ENCODE results near the gene GPR142. TPM values are rescaled to one million over a fixed set of nuclear protein-coding genes. Genes with fewer than 3 reads are reported as not detected.

GPR142 gene
- total and polyA plus RNA-seq, 4 donors = 0.05 to 0.08 TPM; not detected in 2

DNA sequence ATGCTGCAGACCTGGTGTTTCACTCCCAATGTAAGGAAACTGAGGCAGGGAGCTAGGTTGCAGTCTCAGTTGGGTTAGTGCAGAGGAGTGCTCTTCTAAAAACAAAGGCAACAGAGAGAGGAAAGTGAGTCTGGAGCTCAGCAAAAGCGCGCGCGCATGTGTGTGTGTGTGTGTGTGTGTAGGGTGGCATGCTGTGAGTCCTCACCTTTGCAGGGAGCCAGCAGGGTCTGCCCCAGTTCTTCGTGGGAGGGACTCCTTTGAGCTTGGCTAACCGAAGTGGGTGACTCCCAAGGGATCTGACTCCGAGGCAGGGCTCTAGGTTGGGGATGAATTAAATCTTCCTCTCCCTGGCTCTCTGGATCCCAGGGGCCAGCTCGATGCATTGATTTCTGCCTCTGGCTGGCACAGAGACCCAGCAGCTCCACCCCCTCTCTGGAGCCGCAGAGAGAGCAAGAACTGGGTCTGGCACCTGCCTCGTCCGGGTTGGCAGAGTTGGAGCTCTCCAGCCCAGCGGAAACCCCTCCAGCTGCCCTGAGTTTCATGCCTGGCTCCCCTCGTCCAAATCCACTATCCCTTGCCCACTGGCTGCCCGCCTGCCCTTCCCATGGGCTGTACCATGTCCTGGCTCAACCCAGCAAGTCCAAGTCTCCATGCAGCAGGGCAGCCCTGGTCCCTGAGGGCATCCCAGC, 4.4 kb upstream of the GPR142 start:
- no peak overlapping the region for H3K27ac ChIP-seq (ENCODE audit: low read depth in 1 of 2, low read length in 2 of 2)
- H3K4me1 ChIP-seq (ENCODE audit: control insufficient read depth in 4 of 4, insufficient read depth in 4 of 4, low read length in 3 of 4) = no peaks in the 10 kb centered on the region
- H3K9me3 ChIP-seq (ENCODE audit: control insufficient read depth in 4 of 4, low read length in 3 of 4) = no peaks in the 10 kb centered on the region
- no peak overlapping the region for H3K9ac ChIP-seq (ENCODE audit: low read depth in 1 of 2, low read length in 2 of 2)
- H3K4me3 ChIP-seq (ENCODE audit: low read depth in 1 of 3, low read length in 3 of 3) = no peak overlapping the region
- WGBS = 56% methylated on average over 14 of the region's 14 CpGs
- TF ChIP-seq ZBTB33 (IDR thresholded peaks at IDR 0.05) (no peak), HNF4A (conservative IDR thresholded peaks at IDR 0.05) (no peak), TAF1 (conservative IDR thresholded peaks at IDR 0.05) (no peak), RXRA (IDR thresholded peaks at IDR 0.05) (no peak), YY1 (IDR thresholded peaks at IDR 0.05) (no peak), FOXA2 (IDR thresholded peaks at IDR 0.05) (no peak), JUND (IDR thresholded peaks at IDR 0.05) (no peak), FOXA1 (IDR thresholded peaks at IDR 0.05) (no peak), SP1 (IDR thresholded peaks at IDR 0.05) (no peak), GABPA (IDR thresholded peaks at IDR 0.05 in 1 of 2, conservative IDR thresholded peaks at IDR 0.05 in 1 of 2) (no peak), REST (IDR thresholded peaks at IDR 0.05) (no peak)
- TF ChIP-seq, protein P1, sequence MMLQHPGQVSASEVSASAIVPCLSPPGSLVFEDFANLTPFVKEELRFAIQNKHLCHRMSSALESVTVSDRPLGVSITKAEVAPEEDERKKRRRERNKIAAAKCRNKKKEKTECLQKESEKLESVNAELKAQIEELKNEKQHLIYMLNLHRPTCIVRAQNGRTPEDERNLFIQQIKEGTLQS (IDR thresholded peaks at IDR 0.05) = no peak
- no peaks in the 10 kb centered on the region for H3K36me3 ChIP-seq (ENCODE audit: control insufficient read depth in 4 of 4, insufficient read depth in 3 of 4, low read depth in 1 of 4, low read length in 3 of 4)
- no peak for DNase-seq (ENCODE audit: low spot score)
- H3K27me3 ChIP-seq (ENCODE audit: control insufficient read depth in 4 of 4, insufficient read depth in 4 of 4, low read length in 3 of 4) = peaks cover 0 to 4% (median under 1%) of the 10 kb centered on the region in 4 donors

DNA sequence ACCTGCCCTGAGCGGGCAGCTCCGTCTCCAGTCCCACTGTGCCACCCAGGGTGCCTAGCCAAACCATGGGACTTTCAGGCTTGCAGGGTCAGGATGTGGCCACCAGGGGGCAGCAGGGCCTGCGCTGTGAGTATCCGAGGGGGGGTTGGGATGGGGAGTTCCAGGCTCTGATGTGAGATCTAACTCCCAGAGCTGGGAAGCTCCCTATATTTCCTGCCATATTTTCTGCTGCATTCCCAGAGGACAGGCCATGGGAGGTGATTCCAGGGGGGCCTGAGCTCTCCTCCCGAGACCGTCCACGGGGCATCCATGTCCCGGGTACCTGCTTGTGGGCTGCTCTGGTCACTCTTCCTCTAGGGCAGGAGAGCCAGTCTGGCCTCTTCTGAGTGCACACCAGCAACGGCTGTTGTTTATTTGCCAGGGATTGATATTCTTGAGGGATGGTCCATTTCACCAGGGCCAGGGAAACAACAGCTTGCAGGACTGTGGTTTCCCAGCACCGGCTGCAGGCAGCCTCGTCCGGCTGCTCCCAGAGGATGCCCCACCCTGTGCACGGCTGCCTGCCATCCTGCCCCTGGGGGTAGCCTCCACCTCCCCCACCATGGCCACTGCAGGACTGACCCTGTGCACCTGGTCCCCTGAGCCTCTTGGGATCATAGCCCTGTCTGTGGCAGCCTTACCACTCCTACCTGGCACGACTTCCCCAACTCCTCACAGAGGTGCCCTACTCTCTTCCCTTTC, 1.2 kb downstream of the GPR142 start:
- no peaks in the 10 kb centered on the region for H3K9me3 ChIP-seq (ENCODE audit: control insufficient read depth in 4 of 4, low read length in 3 of 4)
- H3K27me3 ChIP-seq (ENCODE audit: control insufficient read depth in 4 of 4, insufficient read depth in 4 of 4, low read length in 3 of 4) = no peaks in the 10 kb centered on the region
- peak; percentile 95 for TF ChIP-seq CTCF (IDR thresholded peaks at IDR 0.05; ENCODE audit: low read depth, low read length, missing input control)
- TF ChIP-seq GABPA (IDR thresholded peaks at IDR 0.05 in 1 of 2, conservative IDR thresholded peaks at IDR 0.05 in 1 of 2) = no peak
- TF ChIP-seq RXRA (IDR thresholded peaks at IDR 0.05) = no peak
- TF ChIP-seq, protein P1 (IDR thresholded peaks at IDR 0.05) = no peak
- no peak for TF ChIP-seq FOXA1 (IDR thresholded peaks at IDR 0.05)
- TF ChIP-seq RAD21 (IDR thresholded peaks at IDR 0.05) = peak; percentile 92 to 94
- no peak overlapping the region for H3K9ac ChIP-seq (ENCODE audit: low read depth in 1 of 2, low read length in 2 of 2)
- H3K36me3 ChIP-seq (ENCODE audit: control insufficient read depth in 4 of 4, insufficient read depth in 3 of 4, low read depth in 1 of 4, low read length in 3 of 4) = no peaks in the 10 kb centered on the region
- H3K27ac ChIP-seq (ENCODE audit: low read depth in 1 of 2, low read length in 2 of 2) = no peak overlapping the region
- 34% methylated on average over 14 of the region's 14 CpGs for WGBS
- H3K4me3 ChIP-seq (ENCODE audit: low read depth in 1 of 3, low read length in 3 of 3) = no peak overlapping the region
- DNase-seq (ENCODE audit: low spot score) = peak; percentile 76
- H3K4me1 ChIP-seq (ENCODE audit: control insufficient read depth in 4 of 4, insufficient read depth in 4 of 4, low read length in 3 of 4) = peaks cover under 1 to 11% (median 7%) of the 10 kb centered on the region in 4 donors

Measured in liver (tissue), 9 donors.